MM.1S (cell line): ENCODE results near the gene LZIC.

ENCODE experiments used
- CTCF ChIP-seq: fragments of 300-600 bp; sonication (generic); IDR thresholded peaks from 2 replicates; pipeline ENCODE4 v1.5.1; 2016; ENCODE audit warnings: antibody characterized with exemption, low read length, mixed read lengths
- EZH2 ChIP-seq: fragments of 300-600 bp; sonication (generic); optimal IDR thresholded peaks from 2 replicates; pipeline ENCODE3; 2017; ENCODE audit warnings: low read depth, mild to moderate bottlenecking, antibody characterized with exemption, low read length, mixed read lengths

GRCh38 chr1:9908871-9909233 lies 34.3 kb downstream of the LZIC start:
- no peak for TF ChIP-seq CTCF
- no peak for TF ChIP-seq EZH2
